Measurements from ENCODE around the gene UBALD1.

DNA sequence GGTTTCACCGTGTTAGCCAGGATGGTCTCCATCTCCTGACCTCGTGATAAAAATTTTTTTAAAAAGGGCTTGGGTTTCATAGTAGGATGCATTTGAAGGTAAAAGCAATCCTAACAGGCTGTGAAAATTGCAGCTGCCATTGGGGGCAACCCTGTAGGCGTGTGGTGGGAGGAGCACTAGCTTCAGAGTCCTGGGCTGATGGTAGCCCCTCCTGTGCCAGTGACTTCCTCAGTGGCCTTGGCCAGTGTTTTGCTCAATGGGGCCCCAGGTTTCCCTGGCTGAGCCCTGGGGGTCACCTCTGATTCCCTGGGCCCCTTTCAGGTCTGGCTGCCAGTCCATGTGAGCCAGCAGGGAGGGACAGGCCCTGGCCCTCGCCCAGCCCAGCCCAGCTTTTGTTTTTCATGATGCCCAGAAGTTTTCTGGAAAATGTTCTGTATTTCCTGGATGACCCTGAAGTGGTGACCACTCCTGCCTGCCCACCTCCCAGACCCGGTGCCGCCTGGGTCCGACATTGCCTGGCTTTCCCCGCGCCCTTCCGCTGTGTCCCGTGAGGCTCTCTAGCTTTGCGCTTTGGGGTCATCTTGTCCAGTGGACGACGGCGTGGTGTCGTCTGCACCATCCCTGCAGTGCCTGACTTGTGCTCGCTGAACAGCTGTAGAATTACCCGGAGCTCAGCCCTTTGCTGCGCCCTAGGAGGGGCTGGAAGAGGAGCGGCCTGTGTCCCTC is 19.4 kb upstream of the UBALD1 start:
- TF ChIP-seq EZH2 (IDR thresholded peaks at IDR 0.05; ENCODE audit: borderline replicate concordance) (no peak), EZH2phosphoT487 (IDR thresholded peaks at IDR 0.05; ENCODE audit: low read depth, severe bottlenecking, unreplicated experiment) (no peak)
- TF ChIP-seq, protein P1, sequence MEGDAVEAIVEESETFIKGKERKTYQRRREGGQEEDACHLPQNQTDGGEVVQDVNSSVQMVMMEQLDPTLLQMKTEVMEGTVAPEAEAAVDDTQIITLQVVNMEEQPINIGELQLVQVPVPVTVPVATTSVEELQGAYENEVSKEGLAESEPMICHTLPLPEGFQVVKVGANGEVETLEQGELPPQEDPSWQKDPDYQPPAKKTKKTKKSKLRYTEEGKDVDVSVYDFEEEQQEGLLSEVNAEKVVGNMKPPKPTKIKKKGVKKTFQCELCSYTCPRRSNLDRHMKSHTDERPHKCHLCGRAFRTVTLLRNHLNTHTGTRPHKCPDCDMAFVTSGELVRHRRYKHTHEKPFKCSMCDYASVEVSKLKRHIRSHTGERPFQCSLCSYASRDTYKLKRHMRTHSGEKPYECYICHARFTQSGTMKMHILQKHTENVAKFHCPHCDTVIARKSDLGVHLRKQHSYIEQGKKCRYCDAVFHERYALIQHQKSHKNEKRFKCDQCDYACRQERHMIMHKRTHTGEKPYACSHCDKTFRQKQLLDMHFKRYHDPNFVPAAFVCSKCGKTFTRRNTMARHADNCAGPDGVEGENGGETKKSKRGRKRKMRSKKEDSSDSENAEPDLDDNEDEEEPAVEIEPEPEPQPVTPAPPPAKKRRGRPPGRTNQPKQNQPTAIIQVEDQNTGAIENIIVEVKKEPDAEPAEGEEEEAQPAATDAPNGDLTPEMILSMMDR (IDR thresholded peaks at IDR 0.05; ENCODE audit: poor library complexity): no peak

All from hepatocyte (in vitro differentiated cells).